GM21825 (cell line): Measurements from ENCODE around the gene CCSER1.
"Not testable (repeated sequence)": the region's sequence is repeated elsewhere in the genome, so short reads cannot be mapped to it uniquely, and the experiment has no call there.

Experiments
- ATAC-seq: cut with Tn5 transposase; IDR thresholded peaks from one replicate; pipeline ENCODE4 v1.9.1; 2021; ENCODE audit warnings: mild to moderate bottlenecking, moderate library complexity; ENCODE audit not compliant: unreplicated experiment

The CCSER1 gene

GRCh38 chr4:90425893-90426292, 298.7 kb downstream of the CCSER1 start:
- no peak for ATAC-seq

DNA sequence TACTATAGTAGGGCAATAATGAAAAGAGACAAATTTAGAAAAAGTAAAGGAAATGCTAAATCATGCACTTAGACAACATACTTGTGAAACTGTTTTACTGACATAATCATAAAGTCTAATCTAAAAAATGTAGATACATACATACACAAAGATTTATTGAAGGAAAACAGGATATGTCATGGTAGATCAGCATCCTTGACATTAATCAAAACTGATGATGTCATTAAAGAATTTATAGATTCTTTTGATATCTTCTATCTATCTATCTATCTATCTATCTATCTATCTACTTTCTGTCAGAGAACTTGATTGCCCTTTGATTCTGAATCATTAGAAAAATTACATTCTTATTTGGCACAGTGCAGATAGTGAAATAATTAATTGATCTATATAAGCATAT, 311.3 kb downstream of the CCSER1 start:
- no peak for ATAC-seq

GRCh38 chr4:90441770-90442169, 314.6 kb downstream of the CCSER1 start:
- no peak for ATAC-seq

DNA sequence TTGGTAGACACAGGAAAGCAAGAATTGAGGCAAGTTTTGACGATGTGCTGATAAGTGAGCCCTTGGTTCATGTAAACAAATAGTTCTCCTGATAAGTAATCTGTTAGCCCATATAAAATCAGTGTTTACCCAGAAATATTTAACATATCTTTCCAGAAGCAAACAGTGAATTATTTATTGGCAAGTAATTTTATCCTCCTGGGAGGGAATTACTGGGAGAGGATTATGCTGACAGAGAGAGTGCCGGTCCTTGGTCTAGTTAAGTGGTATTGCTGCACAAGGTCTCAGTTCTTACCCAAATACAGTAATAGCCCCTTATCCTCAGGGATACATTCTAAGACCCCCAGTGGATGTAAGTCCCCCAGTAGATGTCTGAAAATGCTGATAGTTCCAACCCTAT, 315.4 kb downstream of the CCSER1 start:
- no peak for ATAC-seq

GRCh38 chr4:90443231-90443630, 316.0 kb downstream of the CCSER1 start:
- ATAC-seq, result no peak

- ATAC-seq, result no peak
These were observed 317.7 kb downstream of the CCSER1 start for GRCh38 chr4:90444904-90445303.

- no peak for ATAC-seq
These were observed 318.2 kb downstream of the CCSER1 start for GRCh38 chr4:90445380-90445779.

DNA sequence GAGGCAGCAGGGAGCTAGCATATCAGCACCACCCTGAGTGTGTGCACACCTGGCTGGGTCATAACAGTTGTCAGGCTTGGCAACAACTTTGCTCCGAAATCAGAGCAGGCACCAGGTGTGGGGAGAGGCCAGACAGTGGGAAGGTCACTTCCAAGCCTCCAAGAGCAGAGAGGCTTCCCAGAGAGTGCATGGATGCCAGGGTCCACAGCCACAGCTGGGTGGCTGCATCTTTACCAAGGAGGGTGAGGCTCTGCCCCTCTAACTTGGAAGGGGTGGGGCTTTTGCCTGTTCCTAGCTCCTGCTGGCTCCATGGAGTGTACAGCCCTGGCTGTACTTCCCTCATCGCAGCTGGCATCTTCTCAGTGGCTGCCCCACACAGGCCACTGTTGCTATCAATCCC, 322.4 kb downstream of the CCSER1 start:
- no peak for ATAC-seq

- ATAC-seq, result no peak
These were observed 329.7 kb downstream of the CCSER1 start for GRCh38 chr4:90456891-90457290.

GRCh38 chr4:90457817-90458216, 330.6 kb downstream of the CCSER1 start:
- no peak for ATAC-seq

DNA sequence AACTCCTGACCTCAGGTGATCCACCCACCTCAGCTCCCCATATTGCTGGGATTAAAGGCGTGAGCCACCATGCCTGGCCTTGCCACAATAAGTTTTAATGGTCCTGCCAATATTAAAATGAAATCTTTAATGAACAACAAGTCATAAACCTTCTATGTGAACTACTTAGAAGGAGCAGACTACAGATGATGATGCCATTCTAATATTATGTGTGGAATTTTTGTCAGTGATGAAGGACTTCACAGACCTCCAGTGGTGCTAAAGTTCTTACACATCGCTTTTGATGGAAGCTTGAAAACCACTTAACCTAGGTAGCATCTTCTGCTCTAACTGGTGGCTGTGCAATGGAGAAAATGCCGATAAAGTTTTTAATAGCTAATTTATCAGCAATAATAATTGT, 331.4 kb downstream of the CCSER1 start:
- no peak for ATAC-seq

- no peak for ATAC-seq
These were observed 347.3 kb downstream of the CCSER1 start for GRCh38 chr4:90474484-90474883.

DNA sequence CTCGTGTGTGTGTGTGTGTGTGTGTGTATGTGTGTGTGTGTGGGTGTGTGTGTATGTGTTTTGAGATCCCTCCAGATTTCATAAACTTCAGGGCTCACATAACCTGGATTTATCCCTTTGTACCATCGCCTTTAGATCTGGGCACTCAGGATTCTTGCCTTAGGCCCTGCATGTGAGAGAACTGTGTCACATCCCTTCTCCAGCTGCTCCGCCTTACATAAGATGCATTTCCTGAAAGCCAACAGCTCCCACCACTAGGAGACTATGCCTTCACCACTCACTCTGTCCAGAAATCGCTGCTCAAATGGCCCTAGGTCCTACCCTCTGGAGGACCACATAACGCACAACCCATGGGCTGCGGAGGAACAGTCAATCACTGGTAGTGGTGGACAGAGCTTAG, 348.8 kb downstream of the CCSER1 start:
- no peak for ATAC-seq

GRCh38 chr4:90476586-90476985, 349.4 kb downstream of the CCSER1 start:
- ATAC-seq, result no peak

GRCh38 chr4:90484894-90485293, 357.7 kb downstream of the CCSER1 start:
- ATAC-seq, result not testable (repeated sequence)

DNA sequence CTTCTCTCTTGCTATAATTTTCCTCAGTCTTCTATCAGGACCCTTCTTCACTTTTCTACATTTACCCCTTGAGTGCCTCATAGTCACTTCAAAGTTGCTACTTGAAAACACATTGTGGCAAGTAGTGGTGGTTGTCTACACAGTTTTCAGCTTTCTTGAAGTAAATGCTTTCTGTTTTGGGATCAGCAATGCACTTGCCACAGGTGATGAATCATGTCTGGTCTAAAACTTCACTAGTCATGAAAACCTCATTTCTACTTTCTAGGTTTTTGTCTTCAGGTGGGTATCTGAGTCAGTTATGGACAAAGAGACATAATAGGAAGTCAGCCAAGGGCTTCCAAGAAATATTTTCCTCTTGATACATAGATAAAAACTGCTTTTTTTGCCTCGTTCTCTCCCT, 359.2 kb downstream of the CCSER1 start:
- no peak for ATAC-seq

GRCh38 chr4:90495211-90495610, 368.0 kb downstream of the CCSER1 start:
- no peak for ATAC-seq

GRCh38 chr4:90495936-90496335, 368.7 kb downstream of the CCSER1 start:
- ATAC-seq, result no peak

- no peak for ATAC-seq
These were observed 371.0 kb downstream of the CCSER1 start for GRCh38 chr4:90498175-90498574.

GRCh38 chr4:90503677-90504076, 376.5 kb downstream of the CCSER1 start:
- no peak for ATAC-seq

DNA sequence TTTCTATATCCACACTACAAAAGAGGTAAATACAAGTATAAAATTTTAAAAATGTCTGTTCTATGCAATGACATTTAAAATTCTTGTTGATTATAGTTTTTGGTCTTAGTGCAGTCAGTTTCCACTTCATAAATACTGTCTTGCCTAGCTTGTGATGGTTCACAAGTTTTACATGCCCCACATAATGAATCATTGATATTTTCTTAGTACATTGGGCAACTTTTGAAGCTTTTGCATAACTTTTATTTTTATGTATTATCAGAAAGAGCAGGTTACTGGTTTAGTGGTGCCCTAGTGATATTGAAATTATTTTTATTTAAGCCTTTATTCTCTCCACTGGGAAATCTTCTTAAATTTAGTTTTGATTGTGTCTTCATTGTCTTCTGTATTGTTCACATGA, 388.0 kb downstream of the CCSER1 start:
- ATAC-seq, result no peak

DNA sequence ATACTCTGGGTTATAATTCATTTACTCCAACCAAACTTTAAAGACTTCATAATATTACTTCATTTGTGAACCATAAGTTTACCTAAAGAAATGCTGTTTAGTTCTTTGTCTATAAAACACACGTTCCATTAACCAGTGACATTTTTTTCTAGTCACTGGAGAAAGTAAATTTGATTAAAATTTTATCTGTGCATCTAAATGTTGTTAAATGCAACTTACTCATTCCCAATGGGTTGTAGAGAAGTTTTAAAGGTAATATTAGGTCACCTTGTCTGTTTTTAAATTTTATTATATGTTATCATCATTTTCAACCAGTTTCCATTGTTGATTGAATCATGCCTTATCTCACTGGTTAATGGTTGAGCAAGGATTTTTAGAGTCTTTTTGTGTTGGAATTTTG, 401.4 kb downstream of the CCSER1 start:
- ATAC-seq, result no peak

- no peak for ATAC-seq
These were observed 409.2 kb downstream of the CCSER1 start for GRCh38 chr4:90536408-90536807.

DNA sequence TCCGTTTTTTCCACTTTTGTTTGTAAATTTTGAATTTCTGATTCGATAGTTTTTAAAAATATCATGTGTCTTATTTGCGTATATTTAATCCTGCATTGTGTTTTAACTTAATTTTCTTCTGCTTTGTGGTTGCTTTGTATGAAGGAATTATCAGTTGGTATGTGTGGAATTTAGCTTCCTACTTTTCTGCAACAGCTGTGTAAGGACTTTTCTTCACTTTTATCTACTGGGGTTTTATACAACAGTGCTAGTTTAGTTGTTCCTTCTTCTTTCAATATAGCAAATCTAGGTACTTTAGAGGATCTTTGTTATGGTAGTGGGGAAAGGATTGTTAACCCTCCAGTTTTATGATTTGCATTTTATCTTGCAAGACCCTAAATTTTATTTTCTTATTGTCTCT, 410.3 kb downstream of the CCSER1 start:
- no peak for ATAC-seq
